Measurements from ENCODE around the gene HNRNPCL4. TPM values are rescaled to one million over a fixed set of nuclear protein-coding genes. Genes with fewer than 3 reads are reported as not detected.

HNRNPCL4 gene
- not detected in 2 replicates for total RNA-seq

GRCh38 chr1:13165531-13165930, at the start of gene HNRNPCL4:
Gene HNRNPCL4 (minus strand): TSS chr1:13165631. CDS start chr1:13165467, 164 bp downstream.

GRCh38 chr1:13201309-13201708, 35.9 kb upstream of the HNRNPCL4 start, which contains the start of gene PRAMEF13:
Gene PRAMEF13 (minus strand): TSS chr1:13201409. CDS start chr1:13199589, 1,820 bp downstream.

GRCh38 chr1:13171548-13171947, 6.1 kb upstream of the HNRNPCL4 start, which contains the start of gene PRAMEF9:
Gene PRAMEF9 (plus strand): TSS chr1:13171848. CDS start chr1:13175281, 3,433 bp downstream.

GRCh38 chr1:13155909-13156308, 9.5 kb downstream of the HNRNPCL4 start, which contains the start of gene PRAMEF26:
Gene PRAMEF26 (minus strand): TSS chr1:13156009. CDS start chr1:13153095, 2,914 bp downstream.

GRCh38 chr1:13116754-13117153, 48.7 kb downstream of the HNRNPCL4 start, which contains the start of gene HNRNPCL2:
Gene HNRNPCL2 (minus strand): TSS chr1:13116854. CDS start chr1:13116400, 454 bp downstream.

Other genes with a start within 250 kb of the HNRNPCL4 start
- not detected in 2 replicates for gene PRAMEF7, start 249.0 kb downstream of the HNRNPCL4 start, total RNA-seq
- gene PRAMEF6, start 218.1 kb downstream of the HNRNPCL4 start, total RNA-seq: not detected in 2 replicates
- gene PRAMEF27, start 109.1 kb downstream of the HNRNPCL4 start, total RNA-seq: not detected in 2 replicates
- gene HNRNPCL3, start 104.9 kb downstream of the HNRNPCL4 start, total RNA-seq: not detected in 2 replicates
- not detected in 2 replicates for gene PRAMEF25, start 94.9 kb downstream of the HNRNPCL4 start, total RNA-seq
- not detected in 2 replicates for gene HNRNPCL2, start 48.8 kb downstream of the HNRNPCL4 start, total RNA-seq
- not detected in 2 replicates for gene PRAMEF26, start 9.6 kb downstream of the HNRNPCL4 start, total RNA-seq
- gene PRAMEF9, start 6.2 kb upstream of the HNRNPCL4 start, total RNA-seq: not detected in 2 replicates
- not detected in 2 replicates for gene PRAMEF13, start 35.8 kb upstream of the HNRNPCL4 start, total RNA-seq
- gene PRAMEF18, start 60.5 kb upstream of the HNRNPCL4 start, total RNA-seq: not detected in 2 replicates
- not detected in 2 replicates for gene PRAMEF5, start 88.6 kb upstream of the HNRNPCL4 start, total RNA-seq
- not detected in 2 replicates for gene PRAMEF8, start 119.5 kb upstream of the HNRNPCL4 start, total RNA-seq
- not detected in 2 replicates for gene PRAMEF33, start 137.9 kb upstream of the HNRNPCL4 start, total RNA-seq
- not detected in 2 replicates for gene PRAMEF15, start 149.9 kb upstream of the HNRNPCL4 start, total RNA-seq
- gene PRAMEF14, start 181.5 kb upstream of the HNRNPCL4 start, total RNA-seq: not detected in 2 replicates
- not detected in 2 replicates for gene PRAMEF19, start 206.3 kb upstream of the HNRNPCL4 start, total RNA-seq
- not detected in 2 replicates for gene PRAMEF17, start 224.0 kb upstream of the HNRNPCL4 start, total RNA-seq
- gene PRAMEF20, start 244.8 kb upstream of the HNRNPCL4 start, total RNA-seq: not detected in 2 replicates

All from myometrial cell (primary cell).